Measurements from ENCODE around the gene UFSP2. TPM values are rescaled to one million over a fixed set of nuclear protein-coding genes. Genes with fewer than 3 reads are reported as not detected.

UFSP2 gene
- total RNA-seq, 1 donor from 2014 or later: 36.1 TPM

DNA sequence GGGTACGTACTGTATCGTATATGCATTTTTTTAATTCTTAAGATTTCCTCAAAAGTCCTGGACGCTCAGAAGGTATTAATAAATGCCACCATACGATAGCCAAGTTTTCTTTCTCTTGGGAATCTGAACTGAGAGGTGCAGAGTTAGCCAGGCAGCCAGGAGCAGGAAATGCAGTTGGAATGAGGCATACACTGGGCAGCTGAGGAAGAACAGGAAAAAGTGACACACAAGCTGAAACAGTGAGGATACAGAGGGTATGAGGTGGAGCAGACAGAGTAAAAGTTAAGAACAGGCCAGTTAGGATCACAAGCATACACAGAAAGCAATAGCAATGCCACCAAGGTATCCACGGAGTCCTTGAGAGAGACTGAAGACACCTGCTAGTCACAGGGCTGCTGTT is 13.4 kb downstream of the UFSP2 start:
- Mint-ChIP-seq H3K36me3 (peaks cover 39% of the 10 kb centered on the region), H3K9me3 (peaks cover 4% of the 10 kb centered on the region), H3K4me3 (no peak overlapping the region), H3K4me1 (no peaks in the 10 kb centered on the region), H3K27ac (no peak overlapping the region), H3K27me3 (ENCODE audit: low read depth) (no peaks in the 10 kb centered on the region)
- no peak for DNase-seq (ENCODE audit: low spot score in 2 of 2, unreplicated experiment in 2 of 2)
- TF ChIP-seq, protein P1, sequence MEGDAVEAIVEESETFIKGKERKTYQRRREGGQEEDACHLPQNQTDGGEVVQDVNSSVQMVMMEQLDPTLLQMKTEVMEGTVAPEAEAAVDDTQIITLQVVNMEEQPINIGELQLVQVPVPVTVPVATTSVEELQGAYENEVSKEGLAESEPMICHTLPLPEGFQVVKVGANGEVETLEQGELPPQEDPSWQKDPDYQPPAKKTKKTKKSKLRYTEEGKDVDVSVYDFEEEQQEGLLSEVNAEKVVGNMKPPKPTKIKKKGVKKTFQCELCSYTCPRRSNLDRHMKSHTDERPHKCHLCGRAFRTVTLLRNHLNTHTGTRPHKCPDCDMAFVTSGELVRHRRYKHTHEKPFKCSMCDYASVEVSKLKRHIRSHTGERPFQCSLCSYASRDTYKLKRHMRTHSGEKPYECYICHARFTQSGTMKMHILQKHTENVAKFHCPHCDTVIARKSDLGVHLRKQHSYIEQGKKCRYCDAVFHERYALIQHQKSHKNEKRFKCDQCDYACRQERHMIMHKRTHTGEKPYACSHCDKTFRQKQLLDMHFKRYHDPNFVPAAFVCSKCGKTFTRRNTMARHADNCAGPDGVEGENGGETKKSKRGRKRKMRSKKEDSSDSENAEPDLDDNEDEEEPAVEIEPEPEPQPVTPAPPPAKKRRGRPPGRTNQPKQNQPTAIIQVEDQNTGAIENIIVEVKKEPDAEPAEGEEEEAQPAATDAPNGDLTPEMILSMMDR (IDR thresholded peaks at IDR 0.05; ENCODE audit: unreplicated experiment): no peak

DNA sequence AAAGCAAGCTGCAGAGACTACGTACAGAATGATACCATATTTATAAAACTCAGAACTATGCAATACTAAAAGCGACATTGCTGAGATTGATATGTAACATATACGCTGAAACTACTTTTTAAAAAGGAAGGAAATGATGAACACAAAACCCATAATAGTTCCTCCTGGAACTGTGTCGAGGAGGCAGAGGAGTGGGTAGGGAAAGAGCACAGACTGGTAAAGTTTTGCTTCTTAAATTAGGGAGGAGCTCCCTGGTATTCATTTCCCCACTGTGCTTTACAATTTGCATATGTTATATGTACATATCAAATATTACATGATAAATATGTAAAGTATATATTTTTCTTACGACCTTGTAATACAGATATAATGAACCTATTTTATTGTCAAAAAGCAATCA is 13.9 kb downstream of the UFSP2 start:
- Mint-ChIP-seq H3K36me3 (peaks cover 33% of the 10 kb centered on the region), H3K4me3 (no peak overlapping the region), H3K4me1 (no peaks in the 10 kb centered on the region), H3K27me3 (ENCODE audit: low read depth) (no peaks in the 10 kb centered on the region), H3K27ac (no peak overlapping the region), H3K9me3 (peaks cover 4% of the 10 kb centered on the region)
- TF ChIP-seq, protein P1 (IDR thresholded peaks at IDR 0.05; ENCODE audit: unreplicated experiment): no peak
- no peak for DNase-seq (ENCODE audit: low spot score in 2 of 2, unreplicated experiment in 2 of 2)

DNA sequence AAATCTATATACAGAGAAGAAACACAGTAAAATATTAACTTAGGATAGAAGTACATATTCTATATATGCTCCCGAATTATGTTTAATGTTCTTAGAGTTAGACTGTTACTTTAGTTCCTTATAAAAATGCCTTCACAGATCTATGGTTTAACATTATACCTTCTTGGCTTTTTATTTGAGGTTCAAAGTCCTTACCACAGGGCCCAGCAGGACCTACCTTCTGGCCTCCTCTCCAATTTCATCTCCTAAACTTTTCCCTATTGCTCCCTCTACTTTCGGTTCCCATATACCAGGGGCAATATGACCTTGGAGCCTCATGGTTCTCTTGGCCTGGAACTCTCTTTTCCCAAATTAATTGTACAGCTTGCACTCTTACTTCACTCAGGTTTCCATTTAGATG is 17.3 kb downstream of the UFSP2 start:
- no peak overlapping the region for H3K27ac Mint-ChIP-seq
- TF ChIP-seq, protein P1 (IDR thresholded peaks at IDR 0.05; ENCODE audit: unreplicated experiment): no peak
- H3K27me3 Mint-ChIP-seq (ENCODE audit: low read depth): no peaks in the 10 kb centered on the region
- H3K4me3 Mint-ChIP-seq: no peak overlapping the region
- H3K9me3 Mint-ChIP-seq: peaks cover 4% of the 10 kb centered on the region
- H3K36me3 Mint-ChIP-seq: peaks cover 35% of the 10 kb centered on the region
- no peaks in the 10 kb centered on the region for H3K4me1 Mint-ChIP-seq
- no peak for DNase-seq (ENCODE audit: low spot score in 2 of 2, unreplicated experiment in 2 of 2)

DNA sequence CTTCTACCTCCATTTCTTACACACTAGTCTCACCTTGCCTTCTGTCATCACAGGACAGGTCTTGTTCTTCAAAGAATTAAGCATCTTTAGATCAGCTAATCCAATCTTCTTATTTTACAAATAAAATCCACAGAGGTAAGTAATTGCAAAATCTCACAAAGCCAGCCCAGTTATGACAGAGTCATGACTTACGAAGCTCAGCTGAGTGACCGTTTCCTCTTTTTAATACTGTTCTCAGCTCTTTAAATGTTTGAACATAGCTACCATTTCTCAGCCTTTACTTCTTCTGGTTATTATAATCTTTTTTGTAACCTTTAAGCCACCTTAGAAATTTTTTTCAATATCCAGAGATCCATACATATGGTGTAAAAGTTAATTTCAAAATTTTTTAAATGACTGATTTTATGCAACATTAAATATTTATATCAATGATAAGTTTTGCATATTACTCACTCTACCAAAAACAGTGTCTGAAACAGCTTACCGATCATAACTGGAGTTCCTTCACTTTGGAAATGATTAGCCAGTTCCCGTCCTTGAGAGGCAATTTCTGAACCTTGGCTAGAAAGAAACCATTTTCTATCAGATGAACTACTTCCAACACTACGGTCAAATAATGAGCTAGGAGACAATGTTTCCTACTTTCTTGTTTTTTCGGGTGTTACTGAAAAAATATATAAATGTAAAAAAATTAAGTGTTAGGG is 20.3 kb downstream of the UFSP2 start:
- Mint-ChIP-seq H3K36me3 (peaks cover 39% of the 10 kb centered on the region), H3K4me3 (no peak overlapping the region), H3K9me3 (peaks cover 4% of the 10 kb centered on the region), H3K27ac (no peak overlapping the region), H3K4me1 (no peaks in the 10 kb centered on the region), H3K27me3 (ENCODE audit: low read depth) (no peaks in the 10 kb centered on the region)
- TF ChIP-seq, protein P1 (IDR thresholded peaks at IDR 0.05; ENCODE audit: unreplicated experiment): no peak
- no peak for DNase-seq (ENCODE audit: low spot score in 2 of 2, unreplicated experiment in 2 of 2)

DNA sequence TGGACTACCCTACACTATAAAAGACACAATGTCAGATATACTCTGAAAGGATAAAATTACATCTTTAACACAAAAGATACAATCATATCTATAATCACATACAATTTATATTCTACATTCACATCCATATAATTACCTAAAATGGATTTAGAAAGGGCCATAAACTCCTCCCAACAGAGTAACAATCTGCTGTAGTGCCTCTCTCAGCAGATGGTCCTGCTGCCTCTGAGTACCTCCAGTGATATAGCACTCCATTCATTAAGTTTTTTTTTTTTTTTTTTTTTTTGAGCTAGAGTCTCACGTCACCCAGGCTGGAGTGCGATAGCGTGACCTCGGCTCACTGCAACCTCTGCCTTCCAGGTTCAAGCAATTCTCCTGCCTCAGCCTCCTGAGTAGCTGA is 21.7 kb downstream of the UFSP2 start:
- Mint-ChIP-seq H3K27me3 (ENCODE audit: low read depth) (no peaks in the 10 kb centered on the region), H3K36me3 (peaks cover 39% of the 10 kb centered on the region), H3K4me3 (no peak overlapping the region), H3K4me1 (no peaks in the 10 kb centered on the region), H3K27ac (no peak overlapping the region), H3K9me3 (no peaks in the 10 kb centered on the region)
- TF ChIP-seq, protein P1 (IDR thresholded peaks at IDR 0.05; ENCODE audit: unreplicated experiment): no peak
- DNase-seq (ENCODE audit: low spot score in 2 of 2, unreplicated experiment in 2 of 2): no peak

All from mesothelial cell of epicardium (in vitro differentiated cells).